Loucy (cell line): ENCODE measurements around the gene CENPA.

Experiments
- H2AFZ ChIP-seq: fragments of 200-600 bp; sonication (generic); 2 replicates; pipeline ENCODE4 v1.6.0; 2016; ENCODE audit warnings: antibody characterized with exemption, mild to moderate bottlenecking, low read length, moderate library complexity
- H3F3A ChIP-seq: fragments of 200-600 bp; 2 replicates; pipeline ENCODE4 v1.6.0; 2016; ENCODE audit warnings: antibody characterized with exemption, low read depth, mild to moderate bottlenecking
- H3K27me3 ChIP-seq: fragments of 200-600 bp; sonication (generic); 2 replicates; pipeline ENCODE4 v1.6.1; 2014; ENCODE audit warnings: low read length, mild to moderate bottlenecking; ENCODE audit not compliant: insufficient read depth, poor library complexity, severe bottlenecking
- H3K36me3 ChIP-seq: fragments of 200-600 bp; sonication (generic); 2 replicates; pipeline ENCODE4 v1.6.1; 2016; ENCODE audit warnings: low read length; ENCODE audit not compliant: insufficient read depth
- H3K4me1 ChIP-seq: fragments of 200-600 bp; sonication (generic); 2 replicates; pipeline ENCODE4 v1.5.1; 2014; ENCODE audit warnings: low read length, mild to moderate bottlenecking; ENCODE audit not compliant: insufficient read depth, poor library complexity, severe bottlenecking
- H3K4me2 ChIP-seq: fragments of 200-600 bp; sonication (generic); 2 replicates; pipeline ENCODE4 v1.6.0; 2014; ENCODE audit warnings: antibody characterized with exemption, low read length, low read depth, mild to moderate bottlenecking; ENCODE audit not compliant: poor library complexity, severe bottlenecking
- H3K4me3 ChIP-seq: fragments of 200-600 bp; sonication (generic); 2 replicates; pipeline ENCODE4 v1.5.1; 2014; ENCODE audit warnings: low read length, mild to moderate bottlenecking, mixed read lengths; ENCODE audit not compliant: poor library complexity, severe bottlenecking
- H3K79me2 ChIP-seq: fragments of 200-600 bp; sonication (generic); 2 replicates; pipeline ENCODE4 v1.6.1; 2014; ENCODE audit warnings: low read length; ENCODE audit not compliant: insufficient read depth
- H3K9ac ChIP-seq: fragments of 200-600 bp; sonication (generic); 2 replicates; pipeline ENCODE4 v1.6.0; 2014; ENCODE audit warnings: mild to moderate bottlenecking, low read depth, low read length, moderate library complexity; ENCODE audit not compliant: poor library complexity, severe bottlenecking
- H3K9me2 ChIP-seq: fragments of 200-600 bp; sonication (generic); replicated peaks from 2 replicates; pipeline ENCODE4 v1.6.1; 2016; ENCODE audit warnings: low read depth, low read length, mixed read lengths
- H3K9me3 ChIP-seq: fragments of 200-600 bp; sonication (generic); 2 replicates; pipeline ENCODE4 v1.6.1; 2014; ENCODE audit warnings: mild to moderate bottlenecking, antibody characterized with exemption, low read length, low read depth; ENCODE audit not compliant: insufficient read depth
- H4K20me1 ChIP-seq: fragments of 200-600 bp; sonication (generic); 2 replicates; pipeline ENCODE4 v1.6.0; 2014; ENCODE audit warnings: antibody characterized with exemption, low read length, mild to moderate bottlenecking; ENCODE audit not compliant: insufficient read depth, poor library complexity, severe bottlenecking
- CTCF ChIP-seq: fragments of 200-600 bp; sonication (generic); conservative IDR thresholded peaks from 2 replicates; pipeline ENCODE4 v1.5.1; 2014; ENCODE audit warnings: mild to moderate bottlenecking, antibody characterized with exemption, low read length
- EZH2phosphoT487 ChIP-seq: fragments of 200-600 bp; IDR thresholded peaks from 2 replicates; pipeline ENCODE4 v1.6.1; 2018; ENCODE audit warnings: antibody characterized with exemption, mild to moderate bottlenecking, moderate library complexity, borderline replicate concordance

CENPA gene

GRCh38 chr2:26756337-26756736, 29.5 kb upstream of the CENPA start:
- TF ChIP-seq EZH2phosphoT487 (no peak), CTCF (no peak)
- Histone ChIP-seq H3F3A (no peaks in the 10 kb centered on the region), H4K20me1 (no peaks in the 10 kb centered on the region), H3K4me1 (no peaks in the 10 kb centered on the region), H3K9me2 (no peaks in the 10 kb centered on the region), H3K4me3 (no peak overlapping the region), H3K27me3 (no peaks in the 10 kb centered on the region), H2AFZ (no peak overlapping the region), H3K36me3 (no peaks in the 10 kb centered on the region), H3K4me2 (no peak overlapping the region), H3K79me2 (no peaks in the 10 kb centered on the region), H3K9ac (no peak overlapping the region), H3K9me3 (no peaks in the 10 kb centered on the region)

- no peak overlapping the region for H3K4me2 ChIP-seq
- H3K9ac ChIP-seq, result no peak overlapping the region
These were observed 27.7 kb upstream of the CENPA start for GRCh38 chr2:26757873-26758789.

GRCh38 chr2:26758790-26759321, 27.0 kb upstream of the CENPA start:
- H3K9ac ChIP-seq, result no peak overlapping the region
- no peak overlapping the region for H2AFZ ChIP-seq

More at GRCh38 chr2:26757873-26758789, 27.7 kb upstream of the CENPA start:
- no peaks in the 10 kb centered on the region for H3K27me3 ChIP-seq
- H4K20me1 ChIP-seq, result no peaks in the 10 kb centered on the region
- H3K9me3 ChIP-seq, result no peaks in the 10 kb centered on the region
- no peak for TF ChIP-seq EZH2phosphoT487
- TF ChIP-seq CTCF, result no peak
- H3F3A ChIP-seq, result no peaks in the 10 kb centered on the region
- no peaks in the 10 kb centered on the region for H3K4me1 ChIP-seq
- H3K4me3 ChIP-seq, result no peak overlapping the region
- no peak overlapping the region for H2AFZ ChIP-seq
- H3K36me3 ChIP-seq, result no peaks in the 10 kb centered on the region
- H3K79me2 ChIP-seq, result no peaks in the 10 kb centered on the region
- no peaks in the 10 kb centered on the region for H3K9me2 ChIP-seq

More at GRCh38 chr2:26758790-26759321, 27.0 kb upstream of the CENPA start:
- no peak overlapping the region for H3K4me2 ChIP-seq
- no peaks in the 10 kb centered on the region for H3K9me2 ChIP-seq
- H4K20me1 ChIP-seq, result no peaks in the 10 kb centered on the region
- peaks cover 1% of the 10 kb centered on the region for H3K4me1 ChIP-seq
- no peaks in the 10 kb centered on the region for H3K79me2 ChIP-seq
- no peak overlapping the region for H3K4me3 ChIP-seq
- H3K9me3 ChIP-seq, result no peaks in the 10 kb centered on the region
- no peaks in the 10 kb centered on the region for H3F3A ChIP-seq
- TF ChIP-seq EZH2phosphoT487, result no peak
- TF ChIP-seq CTCF, result no peak
- H3K27me3 ChIP-seq, result no peaks in the 10 kb centered on the region
- H3K36me3 ChIP-seq, result no peaks in the 10 kb centered on the region
